K562 (cell line): Measurements from ENCODE around the gene KMT2A. TPM values are rescaled to one million over a fixed set of nuclear protein-coding genes. Genes with fewer than 3 reads are reported as not detected.

Source experiments
- ATAC-seq: fragments of 200-7000 bp; cut with Tn5 transposase; 3 replicates; pipeline ENCODE4 v1.9.1; 2020; ENCODE audit warnings: moderate library complexity
- BruUV-seq: library from RNA; stranded (reverse); fragments of 400-500 nt; replicated peaks from 2 replicates; lab custom pipeline; 2021; lab: Mats Ljungman, UMichigan
- CTCF ChIA-PET: fragments of 300-600 bp; formaldehyde crosslinking; extraction: SDS; loops from one replicate; lab custom pipeline; 2021; ENCODE audit warnings: low intra/inter-chr PET ratio; lab: Yijun Ruan, JAX
- POLR2A ChIA-PET: fragments of 300-600, 350-650 bp; sonication (Branson Sonifier 250); formaldehyde crosslinking; extraction: SDS; loops from one replicate; lab custom pipeline; 2021; ENCODE audit warnings: antibody characterized with exemption, inconsistent platforms; lab: Yijun Ruan, JAX
- DNase-seq, 4 experiments: peaks; one replicate each; pipeline versions ENCODE4 v3.0.0 to v3.0.0-alpha.2; 2011 to 2018; ENCODE audit warnings: low spot score in 3 of 4, mixed read lengths in 3 of 4; ENCODE audit errors: extremely low read depth in 1 of 4
- FAIRE-seq: peaks from 2 replicates; lab custom pipeline; 2011; peaks lifted over from hg19 to GRCh38; lab: Jason Lieb, UNC
- H2AFZ ChIP-seq: 2 replicates; pipeline ENCODE4 v1.6.0; 2011; ENCODE audit warnings: low read depth, low read length, control low read depth, inconsistent platforms
- H3K27ac ChIP-seq: fragments of 200-600 bp; 3 replicates; pipeline ENCODE4 v1.8.0; 2011; ENCODE audit warnings: low read depth, mild to moderate bottlenecking, control low read depth, inconsistent platforms, low read length, moderate library complexity, mixed read lengths; ENCODE audit errors: extremely low read depth
- H3K27me3 ChIP-seq, 2 experiments: fragments of 300-600 bp in 1 of 2; 2 replicates in 1 of 2; 3 replicates in 1 of 2; pipeline versions ENCODE4 v1.6.0 to v1.8.0; 2011; ENCODE audit warnings: inconsistent platforms in 2 of 2, low read length in 2 of 2, mild to moderate bottlenecking in 1 of 2, mixed read lengths in 1 of 2, moderate library complexity in 1 of 2; ENCODE audit not compliant: control insufficient read depth in 2 of 2, insufficient read depth in 2 of 2
- H3K36me3 ChIP-seq: fragments of 300-600 bp; 3 replicates; pipeline ENCODE4 v1.8.0; 2011; ENCODE audit warnings: mild to moderate bottlenecking, low read length, inconsistent platforms; ENCODE audit not compliant: control insufficient read depth, insufficient read depth
- H3K4me1 ChIP-seq, 2 experiments: fragments of 200-600 bp in 1 of 2; replicated peaks in 1 of 2; 2 replicates in 1 of 2; 3 replicates in 1 of 2; pipeline versions ENCODE4 v1.5.1 to v1.8.0; 2011; ENCODE audit warnings: inconsistent platforms in 2 of 2, low read length in 2 of 2, mild to moderate bottlenecking in 1 of 2, mixed read lengths in 1 of 2, moderate library complexity in 1 of 2; ENCODE audit not compliant: control insufficient read depth in 2 of 2, insufficient read depth in 2 of 2
- H3K4me2 ChIP-seq: 2 replicates; pipeline ENCODE4 v1.6.1; 2011; ENCODE audit warnings: low read length, control low read depth, inconsistent platforms, mixed read lengths; ENCODE audit not compliant: insufficient read depth
- H3K4me3 ChIP-seq: fragments of 200-600 bp; sonication (generic), shearing (Covaris generic); 2 replicates; pipeline ENCODE4 v1.5.1; 2016; ENCODE audit warnings: control low read depth, inconsistent platforms
- H3K79me2 ChIP-seq: fragments of 200-600 bp; 3 replicates; pipeline ENCODE4 v1.8.0; 2011; ENCODE audit warnings: low read length, inconsistent platforms; ENCODE audit not compliant: control insufficient read depth, insufficient read depth
- H3K9ac ChIP-seq, 2 experiments: 2 replicates each; pipeline versions ENCODE4 v1.6.0 to v1.6.1; 2011; ENCODE audit warnings: low read depth in 2 of 2, low read length in 2 of 2, control low read depth in 1 of 2, inconsistent platforms in 1 of 2, mild to moderate bottlenecking in 1 of 2, mixed read lengths in 1 of 2; ENCODE audit not compliant: insufficient read depth in 1 of 2
- H3K9me1 ChIP-seq: one replicate; pipeline ENCODE4 v1.6.0; 2011; ENCODE audit warnings: inconsistent platforms, mild to moderate bottlenecking, low read length, moderate library complexity; ENCODE audit not compliant: control insufficient read depth, insufficient read depth
- H3K9me3 ChIP-seq: replicated peaks from 2 replicates; pipeline ENCODE4 v1.5.1; 2011; ENCODE audit warnings: low read depth, low read length, inconsistent platforms; ENCODE audit not compliant: control insufficient read depth, insufficient read depth
- H4K20me1 ChIP-seq: replicated peaks from 2 replicates; pipeline ENCODE4 v1.6.1; 2011; ENCODE audit warnings: low read length, inconsistent platforms, mixed read lengths; ENCODE audit not compliant: control insufficient read depth, insufficient read depth
- HDAC3 ChIP-seq: fragments of 450-650 bp; IDR thresholded peaks from 2 replicates; pipeline ENCODE4 v1.6.1; 2018; ENCODE audit warnings: borderline replicate concordance, mild to moderate bottlenecking, moderate library complexity; ENCODE audit not compliant: partially characterized antibody
- KLF10 ChIP-seq: fragments of 250-450 bp; sonication (Bioruptor Pico); IDR thresholded peaks from 2 replicates; pipeline ENCODE4 v1.6.1; 2021; ENCODE audit warnings: matching md5 sums
- PHF21A ChIP-seq: fragments of 450-650 bp; IDR thresholded peaks from 2 replicates; pipeline ENCODE4 v1.6.1; 2017; ENCODE audit warnings: low read depth, borderline replicate concordance
- RREB1 ChIP-seq: fragments of 250-450 bp; sonication (Bioruptor Pico); IDR thresholded peaks from 2 replicates; pipeline ENCODE4 v1.4.0; 2020
- SMC3 ChIP-seq: conservative IDR thresholded peaks from 2 replicates; pipeline ENCODE4 v1.6.1; 2011; ENCODE audit warnings: low read depth, low read length, improper control_type of control experiment; ENCODE audit not compliant: insufficient read depth
- TCFL5 ChIP-seq: fragments of 250-450 bp; sonication (Bioruptor Pico); conservative IDR thresholded peaks from 2 replicates; pipeline ENCODE4 v1.6.1; 2021; ENCODE audit warnings: mild to moderate bottlenecking, moderate library complexity, matching md5 sums
- TRIM28 ChIP-seq: fragments of 450-650 bp; IDR thresholded peaks from 2 replicates; pipeline ENCODE4 v1.6.1; 2017
- ZEB2 ChIP-seq: fragments of 450-650 bp; IDR thresholded peaks from 2 replicates; pipeline ENCODE4 v1.6.1; 2016
- ZNF280B ChIP-seq: fragments of 250-450 bp; sonication (Bioruptor Pico); IDR thresholded peaks from 2 replicates; pipeline ENCODE4 v1.5.1; 2021; ENCODE audit warnings: mild to moderate bottlenecking
- ZZZ3 ChIP-seq: fragments of 450-650 bp; IDR thresholded peaks from 2 replicates; pipeline ENCODE4 v1.6.1; 2016; ENCODE audit warnings: antibody characterized with exemption, mild to moderate bottlenecking, moderate library complexity
- WGBS: fragments of 100-300 bp; shearing (Covaris generic); methylation state at CpG from one replicate; pipeline ENCODE4 v1.1.6; 2016; ENCODE audit warnings: low coverage, mixed read lengths; ENCODE audit not compliant: insufficient coverage; ENCODE audit errors: missing lambda C conversion rate; 5-methylcytosine and 5-hydroxymethylcytosine counted together
- in situ Hi-C: fragments of 300-500 bp; cut with MboI; formaldehyde crosslinking; loops from 4 replicates; pipeline ENCODE4 v1.15.0; 2018; ENCODE audit warnings: inconsistent platforms, mixed read lengths
- intact Hi-C: fragments of 100-400 bp; cut with micrococcal nuclease; formaldehyde crosslinking; loops from 2 replicates; pipeline ENCODE4 v1.14.2; 2022
- polyA plus RNA-seq, 8 experiments: library from polyadenylated mRNA; depleted of rRNA in 4 of 8; stranded (reverse) in 5 of 8; unstranded in 3 of 8; fragments of >200 nt; fragmentation: Nextera tagmentation in 2 of 8; fragmentation: Illumina TruSeq in 1 of 8; extraction: Ambion mirVana in 2 of 8; extraction: Trizol in 1 of 8; gene quantifications; 2 replicates each; pipeline versions ENCODE4 v1.2.1 to v1.2.3, GENCODE V29; 2011 to 2014; ENCODE audit warnings: inconsistent platforms in 1 of 8, missing spikeins in 1 of 8
- total RNA-seq, 7 experiments: library from RNA; depleted of rRNA in 6 of 7; stranded (reverse); fragments of >200 nt in 6 of 7; fragmentation: Illumina TruSeq in 2 of 7; extraction: Trizol in 2 of 7; gene quantifications; 2 replicates each; pipeline versions ENCODE4 v1.2.1 to v1.2.3, GENCODE V29; 2011 to 2021; ENCODE audit warnings: low replicate concordance in 1 of 7

Gene KMT2A
- total and polyA plus RNA-seq, 9 of the 15 experiments (the other 6 are each of a cell fraction or from before 2014, with no cell fraction given), result 9.6 to 59.9 (median 32.6) TPM

- TF ChIP-seq RREB1 (no peak), KLF10 (CRISPR knock-in tag) (no peak), HDAC3 (no peak)
Observed at GRCh38 chr11:118471030-118471429, 34.7 kb downstream of the KMT2A start (continued).

GRCh38 chr11:118473537-118473936 is 37.2 kb downstream of the KMT2A start:
- Histone ChIP-seq H3K9me1 (no peaks in the 10 kb centered on the region), H2AFZ (no peak overlapping the region), H3K9me3 (no peaks in the 10 kb centered on the region), H3K27me3 (no peaks in the 10 kb centered on the region), H3K9ac (no peak overlapping the region), H4K20me1 (0 out of 2 replicates have a peak, but pooled peaks cover 3% of the 10 kb centered on the region), H3K79me2 (peaks cover 57% of the 10 kb centered on the region), H3K4me1 (peaks cover 0 to 9% of the 10 kb centered on the region in 2 experiments; a peak in 2 of 5 replicates), H3K4me3 (no peak overlapping the region), H3K27ac (no peak overlapping the region), H3K36me3 (peaks cover 86% of the 10 kb centered on the region), H3K4me2 (no peak overlapping the region)
- no TSS peak for BruUV-seq
- ATAC-seq, result no peak
- intact Hi-C loops (no loop called here), in situ Hi-C loops (no loop called here)
- no peak for DNase-seq
- TF ChIP-seq TRIM28 (no peak), PHF21A (no peak), SMC3 (no peak), ZZZ3 (no peak), ZEB2 (no peak), TCFL5 (CRISPR knock-in tag) (no peak), ZNF280B (CRISPR knock-in tag) (no peak)
- ChIA-PET CTCF (no interaction called here), POLR2A (interaction anchor here (0.7 to 0.8 kb wide), 2 partner anchors 17 to 29 kb away, joined by 3 read pairs; no protein-coding TSS in a partner anchor)
- 93% methylated on average over 3 of the region's 6 CpGs for WGBS
- no peak for FAIRE-seq
